ENCODE measurements around the gene HMCN1.
"Not testable (repeated sequence)": the region's sequence is repeated elsewhere in the genome, so short reads cannot be mapped to it uniquely, and the experiment has no call there.

HMCN1 gene

GRCh38 chr1:186152620-186153239 is 418.5 kb downstream of the HMCN1 start:
- peak; percentile 50 for DNase-seq (ENCODE audit: low read depth)

GRCh38 chr1:186154651-186155050 is 420.5 kb downstream of the HMCN1 start:
- no peak for DNase-seq (ENCODE audit: low read depth)

GRCh38 chr1:186155594-186155993 is 421.4 kb downstream of the HMCN1 start:
- peak; percentile 17 for DNase-seq (ENCODE audit: low read depth)

- DNase-seq (ENCODE audit: low read depth): not testable (repeated sequence)
Measured at GRCh38 chr1:186162895-186163294, 428.7 kb downstream of the HMCN1 start.

GRCh38 chr1:186164773-186165172 is 430.6 kb downstream of the HMCN1 start:
- DNase-seq (ENCODE audit: low read depth): no peak

GRCh38 chr1:186165303-186165702 is 431.1 kb downstream of the HMCN1 start:
- no peak for DNase-seq (ENCODE audit: low read depth)

GRCh38 chr1:186167096-186167668 is 433.0 kb downstream of the HMCN1 start:
- no peak for DNase-seq (ENCODE audit: low read depth)

- DNase-seq (ENCODE audit: low read depth): no peak
Measured at GRCh38 chr1:186175588-186175987, 441.4 kb downstream of the HMCN1 start.

GRCh38 chr1:186178426-186179043 is 444.3 kb downstream of the HMCN1 start:
- DNase-seq (ENCODE audit: low read depth): no peak

- no peak for DNase-seq (ENCODE audit: low read depth)
Measured at GRCh38 chr1:186179231-186179630, 445.0 kb downstream of the HMCN1 start.

GRCh38 chr1:186183219-186183618 is 449.0 kb downstream of the HMCN1 start:
- peak; percentile 49 for DNase-seq (ENCODE audit: low read depth)

- no peak for DNase-seq (ENCODE audit: low read depth)
Measured at GRCh38 chr1:186183970-186184628, 449.9 kb downstream of the HMCN1 start.

- not testable (repeated sequence) for DNase-seq (ENCODE audit: low read depth)
Measured at GRCh38 chr1:186186251-186186650, 452.1 kb downstream of the HMCN1 start.

GRCh38 chr1:186187601-186188000 is 453.4 kb downstream of the HMCN1 start:
- DNase-seq (ENCODE audit: low read depth): no peak

GRCh38 chr1:186188004-186188539 is 453.9 kb downstream of the HMCN1 start:
- peak; percentile 69 for DNase-seq (ENCODE audit: low read depth)

GRCh38 chr1:186188736-186189135 is 454.5 kb downstream of the HMCN1 start:
- no peak for DNase-seq (ENCODE audit: low read depth)

GRCh38 chr1:186189156-186189555 is 455.0 kb downstream of the HMCN1 start:
- DNase-seq (ENCODE audit: low read depth): no peak

- DNase-seq (ENCODE audit: low read depth): no peak
Measured at GRCh38 chr1:186191511-186191910, 457.3 kb downstream of the HMCN1 start.

- no peak for DNase-seq (ENCODE audit: low read depth)
Measured at GRCh38 chr1:186193224-186193623, 459.0 kb downstream of the HMCN1 start.

GRCh38 chr1:186194107-186194756 is 460.0 kb downstream of the HMCN1 start:
- no peak for DNase-seq (ENCODE audit: low read depth)

- no peak for DNase-seq (ENCODE audit: low read depth)
Measured at GRCh38 chr1:186195377-186195931, 461.3 kb downstream of the HMCN1 start.

- no peak for DNase-seq (ENCODE audit: low read depth)
Measured at GRCh38 chr1:186202271-186202764, 468.1 kb downstream of the HMCN1 start.
